Mucosa of stomach (tissue), 1 donor: Measurements from ENCODE around the gene MET.

Experiments used
- H3K27me3 ChIP-seq: one replicate; pipeline ENCODE4 v1.7.0; 2013; ENCODE audit warnings: mild to moderate bottlenecking, low read length; ENCODE audit not compliant: control insufficient read depth, insufficient read depth
- H3K36me3 ChIP-seq: one replicate; pipeline ENCODE4 v1.7.0; 2013; ENCODE audit warnings: low read length; ENCODE audit not compliant: control insufficient read depth, insufficient read depth
- H3K4me1 ChIP-seq: one replicate; pipeline ENCODE4 v1.7.0; 2013; ENCODE audit warnings: mild to moderate bottlenecking, low read length; ENCODE audit not compliant: control insufficient read depth, insufficient read depth
- H3K4me3 ChIP-seq: one replicate; pipeline ENCODE4 v1.7.0; 2013; ENCODE audit warnings: low read length
- H3K9ac ChIP-seq: one replicate; pipeline ENCODE4 v1.7.0; 2013; ENCODE audit warnings: mild to moderate bottlenecking, low read length, moderate library complexity
- H3K9me3 ChIP-seq: one replicate; pipeline ENCODE4 v1.7.0; 2013; ENCODE audit warnings: mild to moderate bottlenecking, low read length, moderate library complexity; ENCODE audit not compliant: control insufficient read depth
- donor health status: Pancreatic carcinoma.

MET gene

DNA sequence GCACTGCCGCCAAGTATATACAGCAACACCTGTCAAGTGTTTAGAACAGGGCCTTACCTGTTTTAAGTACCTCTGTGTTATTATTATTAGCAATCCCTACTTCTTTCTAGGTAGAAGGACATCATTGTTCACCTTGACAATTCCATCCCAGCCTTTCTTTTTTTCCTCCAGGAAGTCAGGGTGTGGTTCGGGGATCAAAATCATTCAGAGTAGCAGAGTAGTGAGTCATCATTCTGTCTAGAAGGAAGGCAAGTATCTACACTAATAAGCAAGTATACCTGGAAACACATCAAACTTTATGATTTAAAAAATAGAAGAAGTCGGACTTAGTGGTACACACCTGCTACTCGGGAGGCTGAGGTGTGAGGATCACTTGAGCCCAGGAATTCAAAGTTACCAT lies 164.9 kb downstream of the MET start:
- Histone ChIP-seq H3K4me3 (no peak overlapping the region), H3K9ac (no peak overlapping the region), H3K9me3 (no peaks in the 10 kb centered on the region), H3K27me3 (no peaks in the 10 kb centered on the region), H3K4me1 (peaks cover 16% of the 10 kb centered on the region), H3K36me3 (no peaks in the 10 kb centered on the region)

DNA sequence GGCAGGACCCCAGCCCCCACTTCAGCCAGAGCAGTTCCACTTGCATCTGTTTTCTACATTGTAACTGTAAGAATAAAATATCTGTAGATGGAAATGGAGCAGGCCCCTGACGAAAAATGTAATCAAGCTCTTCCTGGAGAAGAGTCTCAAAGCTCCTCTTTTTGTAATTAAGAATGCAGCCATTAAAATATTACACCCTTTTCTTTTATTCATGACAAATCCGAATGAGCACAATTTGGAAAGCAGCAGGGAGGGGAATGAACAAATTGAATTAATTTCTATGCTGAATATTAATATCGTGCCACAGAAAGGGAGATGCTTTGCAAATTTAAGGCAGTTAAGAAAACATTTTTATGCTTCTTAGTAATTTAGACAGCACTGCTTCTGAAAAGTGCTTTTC lies 165.6 kb downstream of the MET start:
- no peaks in the 10 kb centered on the region for H3K36me3 ChIP-seq
- peaks cover 16% of the 10 kb centered on the region for H3K4me1 ChIP-seq
- no peak overlapping the region for H3K9ac ChIP-seq
- no peak overlapping the region for H3K4me3 ChIP-seq
- no peaks in the 10 kb centered on the region for H3K27me3 ChIP-seq
- H3K9me3 ChIP-seq: no peaks in the 10 kb centered on the region

DNA sequence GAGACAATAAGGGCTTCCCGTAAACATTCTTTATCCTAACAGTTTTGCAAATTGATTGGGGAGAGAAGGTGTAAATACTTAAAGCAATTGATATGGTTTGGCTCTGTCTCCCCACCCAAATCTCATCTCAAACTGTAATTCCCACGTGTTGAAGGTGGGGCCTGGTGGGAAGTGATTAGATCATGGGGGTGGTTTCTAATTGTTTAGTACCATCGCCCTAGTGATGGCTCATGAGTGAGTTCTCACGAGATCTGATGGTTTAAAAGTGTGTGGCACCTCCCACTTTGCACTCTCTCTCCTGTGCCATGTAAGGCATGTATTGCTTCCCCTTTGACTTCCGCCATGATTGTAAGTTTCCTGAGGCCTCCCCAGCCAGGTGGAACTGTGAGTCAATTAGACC lies 168.3 kb downstream of the MET start:
- no peak overlapping the region for H3K9ac ChIP-seq
- H3K4me3 ChIP-seq: no peak overlapping the region
- H3K27me3 ChIP-seq: no peaks in the 10 kb centered on the region
- peaks cover 11% of the 10 kb centered on the region for H3K4me1 ChIP-seq
- no peaks in the 10 kb centered on the region for H3K9me3 ChIP-seq
- no peaks in the 10 kb centered on the region for H3K36me3 ChIP-seq

DNA sequence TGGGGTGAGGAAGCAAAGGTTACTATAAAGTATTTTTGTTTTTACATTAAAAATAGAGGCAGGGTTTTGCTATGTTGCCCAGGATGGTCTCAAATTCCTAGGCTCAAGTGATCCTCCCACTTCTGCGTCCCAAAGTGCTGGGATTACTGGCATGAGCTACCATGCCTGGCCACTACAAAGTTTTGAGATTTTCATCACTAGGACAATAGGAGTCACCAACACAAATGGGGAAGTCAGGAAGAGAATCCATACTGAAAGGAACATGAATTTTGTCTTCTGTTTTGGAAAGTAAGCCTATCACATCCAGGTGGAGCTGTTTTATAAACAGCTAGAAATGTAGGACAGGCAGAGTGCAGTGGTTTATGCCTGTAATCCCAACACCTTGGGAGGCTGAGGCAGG lies 170.4 kb downstream of the MET start:
- H3K27me3 ChIP-seq: no peaks in the 10 kb centered on the region
- no peak overlapping the region for H3K9ac ChIP-seq
- no peaks in the 10 kb centered on the region for H3K9me3 ChIP-seq
- H3K36me3 ChIP-seq: no peaks in the 10 kb centered on the region
- no peaks in the 10 kb centered on the region for H3K4me1 ChIP-seq
- no peak overlapping the region for H3K4me3 ChIP-seq

GRCh38 chr7:116843378-116843777 lies 171.4 kb downstream of the MET start:
- no peak overlapping the region for H3K9ac ChIP-seq
- no peaks in the 10 kb centered on the region for H3K36me3 ChIP-seq
- no peaks in the 10 kb centered on the region for H3K27me3 ChIP-seq
- H3K4me1 ChIP-seq: no peaks in the 10 kb centered on the region
- H3K4me3 ChIP-seq: no peak overlapping the region
- H3K9me3 ChIP-seq: no peaks in the 10 kb centered on the region
